Putamen (tissue), 1 donor: ENCODE data around the gene HOXD3.

Source experiments
- DNase-seq: peaks from one replicate; pipeline ENCODE4 v3.0.0-alpha.2; 2016; ENCODE audit warnings: low spot score

Gene HOXD3

GRCh38 chr2:176132205-176133171 lies 24.6 kb upstream of the HOXD3 start:
- no peak for DNase-seq

- DNase-seq, result no peak
These were observed 23.7 kb upstream of the HOXD3 start for GRCh38 chr2:176133389-176133788.

GRCh38 chr2:176134035-176134434 lies 23.1 kb upstream of the HOXD3 start:
- DNase-seq, result no peak

- DNase-seq, result no peak
These were observed 22.1 kb upstream of the HOXD3 start for GRCh38 chr2:176135035-176135440.

- no peak for DNase-seq
These were observed 20.5 kb upstream of the HOXD3 start for GRCh38 chr2:176136374-176137251.

- DNase-seq, result no peak
These were observed 19.9 kb upstream of the HOXD3 start for GRCh38 chr2:176137252-176137580.

GRCh38 chr2:176137906-176138305 lies 19.2 kb upstream of the HOXD3 start:
- DNase-seq, result no peak

- DNase-seq, result no peak
These were observed 18.6 kb upstream of the HOXD3 start for GRCh38 chr2:176138526-176138922.

GRCh38 chr2:176138923-176139660 lies 18.0 kb upstream of the HOXD3 start:
- DNase-seq, result no peak

- DNase-seq, result no peak
These were observed 17.2 kb upstream of the HOXD3 start for GRCh38 chr2:176139661-176140512.

GRCh38 chr2:176140513-176141317 lies 16.4 kb upstream of the HOXD3 start:
- DNase-seq, result peak; percentile 53

- no peak for DNase-seq
These were observed 14.8 kb upstream of the HOXD3 start for GRCh38 chr2:176142281-176142680.

GRCh38 chr2:176145085-176145969 lies 11.8 kb upstream of the HOXD3 start:
- no peak for DNase-seq

- DNase-seq, result no peak
These were observed 11.0 kb upstream of the HOXD3 start for GRCh38 chr2:176146101-176146500.

GRCh38 chr2:176146645-176147044 lies 10.5 kb upstream of the HOXD3 start:
- DNase-seq, result no peak

GRCh38 chr2:176147210-176147799 lies 9.8 kb upstream of the HOXD3 start:
- no peak for DNase-seq

GRCh38 chr2:176147800-176148496 lies 9.2 kb upstream of the HOXD3 start:
- DNase-seq, result no peak

GRCh38 chr2:176148751-176149421 lies 8.2 kb upstream of the HOXD3 start:
- no peak for DNase-seq
